ENCODE data around the gene REXO4. TPM values are rescaled to one million over a fixed set of nuclear protein-coding genes. Genes with fewer than 3 reads are reported as not detected.

The REXO4 gene, protein sequence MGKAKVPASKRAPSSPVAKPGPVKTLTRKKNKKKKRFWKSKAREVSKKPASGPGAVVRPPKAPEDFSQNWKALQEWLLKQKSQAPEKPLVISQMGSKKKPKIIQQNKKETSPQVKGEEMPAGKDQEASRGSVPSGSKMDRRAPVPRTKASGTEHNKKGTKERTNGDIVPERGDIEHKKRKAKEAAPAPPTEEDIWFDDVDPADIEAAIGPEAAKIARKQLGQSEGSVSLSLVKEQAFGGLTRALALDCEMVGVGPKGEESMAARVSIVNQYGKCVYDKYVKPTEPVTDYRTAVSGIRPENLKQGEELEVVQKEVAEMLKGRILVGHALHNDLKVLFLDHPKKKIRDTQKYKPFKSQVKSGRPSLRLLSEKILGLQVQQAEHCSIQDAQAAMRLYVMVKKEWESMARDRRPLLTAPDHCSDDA
- 10 to 100 TPM; 11.2 to 29.9 (median 18.1) TPM for total RNA-seq

DNA sequence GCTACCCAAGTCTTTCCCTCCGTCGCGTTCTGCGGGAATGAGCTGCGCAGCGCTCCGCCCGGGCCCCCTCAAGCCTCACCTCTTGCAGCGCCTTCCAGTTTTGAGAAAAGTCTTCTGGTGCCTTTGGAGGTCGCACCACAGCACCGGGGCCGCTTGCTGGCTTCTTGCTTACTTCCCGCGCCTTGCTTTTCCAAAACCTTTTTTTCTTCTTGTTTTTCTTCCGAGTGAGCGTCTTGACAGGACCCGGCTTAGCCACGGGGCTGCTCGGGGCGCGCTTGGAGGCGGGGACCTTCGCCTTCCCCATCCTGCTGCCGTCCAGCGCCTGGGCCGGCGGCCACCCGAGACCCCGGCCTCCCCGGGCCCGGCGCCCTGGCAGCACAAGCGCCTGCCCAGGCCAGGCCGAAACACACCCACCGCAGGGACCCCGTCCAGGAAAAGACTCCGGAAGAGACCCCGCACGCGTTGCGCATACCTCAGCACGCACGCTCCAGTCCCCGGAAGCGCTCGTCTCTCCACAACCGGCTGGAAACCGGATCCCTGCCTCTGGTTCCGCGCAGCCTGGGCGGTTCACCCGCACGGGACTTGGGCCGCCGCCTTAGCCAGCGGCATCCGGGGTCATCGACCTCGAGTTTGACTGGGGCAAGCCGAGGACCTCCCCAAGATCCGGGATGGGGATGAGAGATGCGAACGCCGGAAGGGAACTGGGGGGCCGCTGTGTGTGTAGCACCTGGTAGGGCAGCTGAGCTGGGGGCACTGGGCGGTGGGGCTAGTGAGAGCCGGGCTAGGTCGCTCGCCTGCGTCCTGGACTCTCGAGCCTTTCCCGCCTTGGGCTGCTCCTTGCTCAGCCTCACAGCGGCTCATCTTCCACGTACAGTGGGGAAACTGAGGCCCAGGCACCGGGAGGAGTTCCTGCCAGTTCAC, at the start of gene REXO4:
Gene REXO4, minus strand, starts transcription at position 470 of the 921 bp plus-strand sequence. Its CDS starts 166 bp downstream, at position 304.
- Histone ChIP-seq H3K4me1 (peaks cover 0 to 44% (median 13%) of the 10 kb centered on the region in 3 donors), H3K9me3 (no peaks in the 10 kb centered on the region), H3K4me3 (peak within 1 kb of the TSS; percentile 53 to 91), H3K27me3 (no peaks in the 10 kb centered on the region), H3K27ac (peak within 1 kb of the TSS; percentile 8 to 90 (median 88)), H3K36me3 (peaks cover 0 to 32% of the 10 kb centered on the region in 2 donors)
- peak; percentile 96 for ATAC-seq
- 0% methylated on average over 1 to 22 of the region's 75 CpGs for WGBS, 2 donors (ENCODE audit: low coverage in 1 of 2)
- TF ChIP-seq POLR2A (IDR thresholded peaks at IDR 0.05) (peak in 1 of 2 donors; percentile 33), POLR2AphosphoS5 (IDR thresholded peaks at IDR 0.05) (peak; percentile 70), EP300 (IDR thresholded peaks at IDR 0.05) (no peak)
- TF ChIP-seq, protein P1, sequence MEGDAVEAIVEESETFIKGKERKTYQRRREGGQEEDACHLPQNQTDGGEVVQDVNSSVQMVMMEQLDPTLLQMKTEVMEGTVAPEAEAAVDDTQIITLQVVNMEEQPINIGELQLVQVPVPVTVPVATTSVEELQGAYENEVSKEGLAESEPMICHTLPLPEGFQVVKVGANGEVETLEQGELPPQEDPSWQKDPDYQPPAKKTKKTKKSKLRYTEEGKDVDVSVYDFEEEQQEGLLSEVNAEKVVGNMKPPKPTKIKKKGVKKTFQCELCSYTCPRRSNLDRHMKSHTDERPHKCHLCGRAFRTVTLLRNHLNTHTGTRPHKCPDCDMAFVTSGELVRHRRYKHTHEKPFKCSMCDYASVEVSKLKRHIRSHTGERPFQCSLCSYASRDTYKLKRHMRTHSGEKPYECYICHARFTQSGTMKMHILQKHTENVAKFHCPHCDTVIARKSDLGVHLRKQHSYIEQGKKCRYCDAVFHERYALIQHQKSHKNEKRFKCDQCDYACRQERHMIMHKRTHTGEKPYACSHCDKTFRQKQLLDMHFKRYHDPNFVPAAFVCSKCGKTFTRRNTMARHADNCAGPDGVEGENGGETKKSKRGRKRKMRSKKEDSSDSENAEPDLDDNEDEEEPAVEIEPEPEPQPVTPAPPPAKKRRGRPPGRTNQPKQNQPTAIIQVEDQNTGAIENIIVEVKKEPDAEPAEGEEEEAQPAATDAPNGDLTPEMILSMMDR (IDR thresholded peaks at IDR 0.05), result no peak

DNA sequence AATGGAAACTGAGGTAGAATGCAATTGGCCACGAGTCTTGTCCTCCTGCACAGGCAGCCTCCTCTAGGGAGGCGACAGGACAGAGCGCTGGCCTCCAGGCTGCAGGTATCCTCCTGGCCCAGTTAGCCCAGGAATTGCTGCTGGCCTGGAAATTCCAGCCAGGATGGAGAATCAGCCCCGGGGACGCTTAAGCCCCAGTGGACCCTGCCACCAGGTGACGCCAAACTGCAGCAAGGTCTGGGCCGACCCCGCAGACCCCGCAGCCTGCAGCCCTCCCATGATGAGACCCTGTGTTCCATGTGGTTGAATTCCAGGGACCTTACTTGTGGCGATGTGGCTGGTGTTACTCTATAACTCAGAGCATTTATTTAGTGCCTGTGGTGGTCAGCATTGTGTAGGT, 49.3 kb upstream of the REXO4 start:
- WGBS, 2 donors (ENCODE audit: low coverage in 1 of 2), result 100% methylated on average over 1 of the region's 10 CpGs; no CpG with 5 or more reads in 1 of the 2 donors
- Histone ChIP-seq H3K4me1 (peaks cover 0 to under 1% (median 0%) of the 10 kb centered on the region in 3 donors), H3K4me3 (no peak overlapping the region), H3K36me3 (peaks cover 0 to 60% of the 10 kb centered on the region in 2 donors), H3K27me3 (no peaks in the 10 kb centered on the region), H3K27ac (no peak overlapping the region), H3K9me3 (no peaks in the 10 kb centered on the region)
- TF ChIP-seq POLR2A (IDR thresholded peaks at IDR 0.05), result no peak
- ATAC-seq, result no peak

DNA sequence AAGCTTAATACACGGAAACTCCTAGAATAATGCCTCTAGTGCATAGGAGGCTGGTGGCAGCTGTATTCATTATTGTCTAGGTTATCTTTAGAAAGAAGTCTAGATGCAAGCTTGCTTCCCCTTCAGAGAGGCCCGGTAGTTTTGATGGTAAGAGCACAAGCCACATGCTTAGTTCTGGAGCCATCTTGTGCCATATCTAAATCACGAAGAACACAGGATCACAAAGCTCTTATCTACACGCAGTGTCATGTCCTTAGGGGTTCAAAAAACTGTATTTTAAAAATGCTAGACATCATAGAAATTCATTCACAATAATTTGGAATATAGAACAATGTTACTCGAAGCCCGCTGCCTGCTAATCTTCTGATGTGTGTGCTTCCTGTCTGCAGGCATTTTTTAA, 48.2 kb upstream of the REXO4 start:
- ATAC-seq, result no peak
- Histone ChIP-seq H3K36me3 (peaks cover 0 to 60% of the 10 kb centered on the region in 2 donors), H3K9me3 (no peaks in the 10 kb centered on the region), H3K4me3 (no peak overlapping the region), H3K27ac (no peak overlapping the region), H3K27me3 (no peaks in the 10 kb centered on the region), H3K4me1 (peaks cover 0 to 12% (median 0%) of the 10 kb centered on the region in 3 donors)
- 75 to 85% methylated on average over 6 of the region's 6 CpGs for WGBS, 2 donors (ENCODE audit: low coverage in 1 of 2)
- TF ChIP-seq POLR2A (IDR thresholded peaks at IDR 0.05) (no peak), EP300 (IDR thresholded peaks at IDR 0.05) (no peak)
- TF ChIP-seq, protein P1 (IDR thresholded peaks at IDR 0.05), result no peak

DNA sequence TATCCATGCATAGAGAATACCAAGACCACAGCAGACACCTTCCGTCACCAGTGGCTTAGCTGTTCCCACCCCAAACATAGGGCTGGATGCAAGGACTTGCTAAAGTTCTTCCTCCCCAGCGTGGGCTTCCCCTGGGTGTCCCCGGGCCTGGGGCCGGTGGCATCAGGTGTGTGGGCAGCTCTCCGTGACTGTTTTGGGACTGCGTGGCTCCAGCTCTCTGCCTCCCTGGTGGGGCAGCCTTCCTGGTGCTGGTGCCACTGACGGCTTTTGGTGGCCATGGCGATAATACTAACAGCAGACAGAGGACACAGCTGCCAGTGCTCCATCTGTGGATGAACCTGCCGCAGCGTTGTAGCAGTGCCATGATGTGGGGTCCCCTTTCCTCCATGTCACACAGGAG, 46.8 kb upstream of the REXO4 start:
- Histone ChIP-seq H3K27ac (no peak overlapping the region), H3K4me3 (no peak overlapping the region), H3K27me3 (no peaks in the 10 kb centered on the region), H3K4me1 (peaks cover 0 to 20% (median 0%) of the 10 kb centered on the region in 3 donors), H3K9me3 (no peaks in the 10 kb centered on the region), H3K36me3 (peaks cover 0 to 57% of the 10 kb centered on the region in 2 donors)
- TF ChIP-seq, protein P1 (IDR thresholded peaks at IDR 0.05), result no peak
- TF ChIP-seq POLR2A (IDR thresholded peaks at IDR 0.05), result no peak
- TF ChIP-seq POLR2AphosphoS5 (IDR thresholded peaks at IDR 0.05), result no peak
- no peak for TF ChIP-seq EP300 (IDR thresholded peaks at IDR 0.05)
- no CpG with 5 or more reads among the region's 10 CpGs for WGBS, 2 donors (ENCODE audit: low coverage in 1 of 2)
- ATAC-seq, result no peak

Measured in gastroesophageal sphincter (tissue), 4 donors.